Measurements from ENCODE around the gene PHF12.

Gene PHF12

GRCh38 chr17:28978356-28978964, 27.1 kb upstream of the PHF12 start:
- Histone ChIP-seq H3K36me3 (no peaks in the 10 kb centered on the region), H4K20me1 (no peaks in the 10 kb centered on the region), H3K4me2 (peak overlapping the region; percentile 59 to 86 (median 79); a peak in 21 of 22 replicates), H3K9ac (no peak overlapping the region; a peak in 1 of 22 replicates), H3K4me3 (no peak overlapping the region), H3K27me3 (no peaks in the 10 kb centered on the region), H3K27ac (peak overlapping the region in 2 of 11 experiments; percentile 22 to 32; a peak in 4 of 22 replicates), H3K9me3 (replicated peaks in 1 of 11) (no peaks in the 10 kb centered on the region), H3K4me1 (peaks cover 55 to 89% (median 71%) of the 10 kb centered on the region in 10 experiments)
- TF ChIP-seq Cebpa-rat (IDR thresholded peaks at IDR 0.05): no peak

- Histone ChIP-seq H3K4me1 (peaks cover 48 to 89% (median 70%) of the 10 kb centered on the region in 10 experiments), H3K4me3 (no peak overlapping the region), H3K36me3 (no peaks in the 10 kb centered on the region), H3K4me2 (peak overlapping the region; percentile 59 to 86 (median 79)), H3K27me3 (no peaks in the 10 kb centered on the region), H3K9me3 (replicated peaks in 1 of 11) (no peaks in the 10 kb centered on the region), H3K9ac (peak overlapping the region in 6 of 11 experiments; percentile 31 to 54 (median 40); a peak in 7 of 22 replicates), H4K20me1 (no peaks in the 10 kb centered on the region), H3K27ac (peak overlapping the region in 8 of 11 experiments; percentile 9 to 54 (median 30); a peak in 12 of 22 replicates)
- no peak for TF ChIP-seq Cebpa-rat (IDR thresholded peaks at IDR 0.05)
Measured at GRCh38 chr17:28977659-28978355, 26.5 kb upstream of the PHF12 start.

- H3K4me2 ChIP-seq: peak overlapping the region in 1 of 11 experiments; percentile 14; a peak in 2 of 22 replicates
- H3K9me3 ChIP-seq (replicated peaks in 1 of 11): no peaks in the 10 kb centered on the region
- H3K27ac ChIP-seq: no peak overlapping the region
- H3K4me3 ChIP-seq: no peak overlapping the region
- no peak for TF ChIP-seq Cebpa-rat (IDR thresholded peaks at IDR 0.05)
- no peaks in the 10 kb centered on the region for H3K27me3 ChIP-seq
- H4K20me1 ChIP-seq: no peaks in the 10 kb centered on the region
- H3K36me3 ChIP-seq: no peaks in the 10 kb centered on the region
- no peak overlapping the region for H3K9ac ChIP-seq
- peaks cover 31 to 89% (median 65%) of the 10 kb centered on the region in 10 experiments for H3K4me1 ChIP-seq
Measured at GRCh38 chr17:28975646-28976045, 24.3 kb upstream of the PHF12 start.

GRCh38 chr17:28975031-28975430, 23.7 kb upstream of the PHF12 start:
- H3K9ac ChIP-seq: no peak overlapping the region
- peak overlapping the region in 3 of 11 experiments; percentile 14 to 77 (median 31); a peak in 4 of 22 replicates for H3K4me2 ChIP-seq
- no peaks in the 10 kb centered on the region for H3K36me3 ChIP-seq
- no peaks in the 10 kb centered on the region for H4K20me1 ChIP-seq
- no peak overlapping the region for H3K4me3 ChIP-seq
- no peaks in the 10 kb centered on the region for H3K9me3 ChIP-seq (replicated peaks in 1 of 11)
- H3K4me1 ChIP-seq: peaks cover 37 to 89% (median 69%) of the 10 kb centered on the region in 10 experiments
- no peak overlapping the region for H3K27ac ChIP-seq
- H3K27me3 ChIP-seq: no peaks in the 10 kb centered on the region
- TF ChIP-seq Cebpa-rat (IDR thresholded peaks at IDR 0.05): no peak

- Histone ChIP-seq H3K9me3 (replicated peaks in 1 of 11) (no peaks in the 10 kb centered on the region), H3K9ac (no peak overlapping the region), H3K4me1 (peaks cover 43 to 92% (median 72%) of the 10 kb centered on the region in 10 experiments), H4K20me1 (no peaks in the 10 kb centered on the region), H3K27ac (no peak overlapping the region), H3K27me3 (no peaks in the 10 kb centered on the region), H3K4me2 (peak overlapping the region in 3 of 11 experiments; percentile 31 to 77 (median 56); a peak in 7 of 22 replicates), H3K36me3 (no peaks in the 10 kb centered on the region), H3K4me3 (no peak overlapping the region)
- TF ChIP-seq Cebpa-rat (IDR thresholded peaks at IDR 0.05): no peak
Measured at GRCh38 chr17:28974451-28974850, 23.1 kb upstream of the PHF12 start.

- Histone ChIP-seq H3K9ac (0 out of 22 replicates have a peak overlapping the region, but pooled peaks of 1 of the 11 experiments have one; percentile 0), H3K4me3 (no peak overlapping the region), H3K4me1 (peaks cover 41 to 89% (median 69%) of the 10 kb centered on the region in 10 experiments), H3K27ac (peak overlapping the region in 1 of 11 experiments; percentile 1; a peak in 1 of 22 replicates), H4K20me1 (no peaks in the 10 kb centered on the region), H3K9me3 (replicated peaks in 1 of 11) (no peaks in the 10 kb centered on the region), H3K27me3 (no peaks in the 10 kb centered on the region), H3K36me3 (no peaks in the 10 kb centered on the region), H3K4me2 (peak overlapping the region in 6 of 11 experiments; percentile 5 to 77 (median 22); a peak in 6 of 22 replicates)
- TF ChIP-seq Cebpa-rat (IDR thresholded peaks at IDR 0.05): no peak
Measured at GRCh38 chr17:28973425-28973824, 22.1 kb upstream of the PHF12 start.

- Histone ChIP-seq H3K4me2 (peak overlapping the region in 3 of 11 experiments; percentile 10 to 77 (median 56); a peak in 4 of 22 replicates), H3K27ac (no peak overlapping the region), H3K9ac (peak overlapping the region in 1 of 11 experiments; percentile 44; a peak in 1 of 22 replicates), H3K4me1 (peaks cover 41 to 89% (median 69%) of the 10 kb centered on the region in 10 experiments), H3K36me3 (no peaks in the 10 kb centered on the region), H3K4me3 (no peak overlapping the region), H4K20me1 (no peaks in the 10 kb centered on the region), H3K27me3 (no peaks in the 10 kb centered on the region), H3K9me3 (replicated peaks in 1 of 11) (no peaks in the 10 kb centered on the region)
- TF ChIP-seq Cebpa-rat (IDR thresholded peaks at IDR 0.05): no peak
Measured at GRCh38 chr17:28972437-28972836, 21.1 kb upstream of the PHF12 start.

GRCh38 chr17:28970879-28971278, 19.6 kb upstream of the PHF12 start:
- H3K36me3 ChIP-seq: no peaks in the 10 kb centered on the region

More at GRCh38 chr17:28970879-28971278, 19.6 kb upstream of the PHF12 start:
- H3K9ac ChIP-seq: 0 out of 22 replicates have a peak overlapping the region, but pooled peaks of 1 of the 11 experiments have one; percentile 11
- peak overlapping the region in 7 of 11 experiments; percentile 10 to 77 (median 40); a peak in 7 of 22 replicates for H3K4me2 ChIP-seq
- no peak overlapping the region for H3K27ac ChIP-seq
- no peak overlapping the region for H3K4me3 ChIP-seq
- H3K4me1 ChIP-seq: peaks cover 47 to 94% (median 74%) of the 10 kb centered on the region in 10 experiments
- no peaks in the 10 kb centered on the region for H3K9me3 ChIP-seq (replicated peaks in 1 of 11)
- H4K20me1 ChIP-seq: no peaks in the 10 kb centered on the region
- TF ChIP-seq Cebpa-rat (IDR thresholded peaks at IDR 0.05): no peak
- no peaks in the 10 kb centered on the region for H3K27me3 ChIP-seq

All from BLaER1 treated with 17β-estradiol and CSF1 and Interleukin-3, amounts not matched to agents 10 nM and 100 nM (cell line).